Globus pallidus (tissue), 1 donor: ENCODE measurements around the gene WSCD2.

Source experiments
- DNase-seq: peaks from one replicate; pipeline ENCODE4 v3.0.0-alpha.2; 2015; ENCODE audit warnings: low spot score

WSCD2 gene

DNA sequence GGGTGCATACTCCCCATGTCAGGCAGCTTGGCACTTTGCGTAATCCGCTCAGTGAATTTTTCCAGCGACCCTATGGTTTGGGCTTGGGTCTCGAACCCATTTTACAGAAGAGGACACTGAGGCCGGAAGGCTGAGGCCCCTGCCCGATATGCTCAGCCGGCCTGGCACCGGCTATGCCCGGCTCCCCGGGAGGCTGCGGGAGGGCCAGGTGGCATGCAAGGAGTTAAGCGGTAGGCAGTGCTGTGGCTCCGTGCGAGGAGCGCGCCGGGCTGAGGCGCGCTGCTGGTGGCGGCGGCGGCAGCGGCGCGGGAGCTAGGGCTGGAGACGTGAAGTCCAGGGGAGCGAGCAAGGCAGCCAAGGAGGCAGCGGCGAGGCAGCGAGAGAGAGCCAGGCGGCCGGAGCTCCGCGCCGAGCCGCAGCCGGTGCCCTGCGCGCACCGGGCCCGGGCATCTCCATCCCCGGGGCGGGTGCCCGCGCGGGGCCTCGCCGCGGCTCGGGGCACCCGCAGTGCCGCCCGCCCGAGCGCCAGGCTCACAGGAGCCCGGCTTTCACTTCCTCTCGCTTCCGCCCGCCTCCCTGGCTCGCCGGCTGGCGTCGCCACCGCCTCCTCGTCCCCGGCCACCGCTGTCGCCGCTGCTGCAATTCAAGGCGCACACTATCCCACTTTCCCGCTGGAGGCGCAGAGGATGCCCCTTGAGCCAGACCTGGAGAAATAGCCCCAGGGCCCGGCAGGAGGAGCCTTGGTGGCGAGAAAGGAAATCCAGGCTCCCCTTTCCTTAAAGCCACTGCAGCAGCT is at the start of gene WSCD2:
Gene WSCD2 (plus strand): TSS at position 272 of the 796 bp plus-strand sequence. CDS start 66,545 bp downstream, outside the sequence.
- DNase-seq: peak; percentile 33

DNA sequence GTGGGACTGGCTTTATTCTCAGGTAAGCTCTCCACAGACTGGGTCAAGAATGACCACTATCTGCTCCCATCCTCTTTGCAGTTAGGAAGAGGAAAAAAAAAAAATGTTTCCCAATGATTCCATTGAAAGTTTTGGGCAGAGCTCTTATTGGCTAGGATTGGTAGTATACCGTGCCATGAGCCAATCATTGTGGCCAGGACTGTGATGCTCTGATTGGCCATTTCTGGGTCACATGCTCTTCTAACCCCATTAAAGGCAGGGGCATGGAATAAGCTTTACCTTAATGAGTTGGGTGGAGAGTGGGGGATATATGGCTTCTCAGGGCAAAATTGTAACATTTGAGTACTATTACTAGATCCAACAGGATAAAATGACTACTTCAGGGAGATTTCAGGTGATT is 49.4 kb upstream of the WSCD2 start:
- no peak for DNase-seq

DNA sequence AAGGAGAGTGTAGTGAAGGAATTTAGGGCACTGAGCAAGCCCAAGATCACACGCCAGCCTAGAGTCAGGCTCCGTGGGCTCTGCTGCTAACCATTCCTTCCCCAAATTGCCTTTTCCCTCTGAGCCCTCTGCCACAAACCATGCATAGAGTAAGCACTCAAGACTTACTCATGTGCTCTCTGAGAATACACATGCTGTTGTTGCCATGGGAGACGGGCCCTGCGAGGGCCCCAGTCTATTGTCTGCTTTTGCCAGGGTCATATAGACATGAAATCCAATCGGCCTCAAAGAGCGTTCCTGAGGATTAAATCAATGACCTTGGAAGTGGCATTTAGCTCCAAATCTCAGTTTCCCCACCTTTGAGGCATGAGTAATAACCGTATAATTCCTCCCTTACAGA is 48.7 kb upstream of the WSCD2 start:
- DNase-seq: no peak

DNA sequence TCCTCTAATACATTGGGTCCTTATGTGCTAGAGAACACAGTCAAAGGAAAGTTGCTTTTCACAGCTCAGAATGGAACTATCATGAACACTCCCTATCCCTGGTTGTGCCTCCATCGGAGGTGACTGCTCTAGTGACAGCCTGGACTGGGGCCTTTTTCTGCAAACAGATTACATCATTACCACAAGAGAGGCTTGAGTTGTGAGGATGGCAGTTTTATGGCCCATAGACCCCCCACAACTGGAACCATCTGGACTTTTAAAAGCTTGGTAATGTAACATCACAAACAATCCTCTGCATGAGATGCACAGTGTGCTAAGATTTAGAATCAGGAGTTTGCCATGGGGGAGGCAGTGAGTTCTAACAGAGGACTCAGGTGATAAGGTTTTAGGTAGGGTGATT is 46.6 kb upstream of the WSCD2 start:
- DNase-seq: no peak

DNA sequence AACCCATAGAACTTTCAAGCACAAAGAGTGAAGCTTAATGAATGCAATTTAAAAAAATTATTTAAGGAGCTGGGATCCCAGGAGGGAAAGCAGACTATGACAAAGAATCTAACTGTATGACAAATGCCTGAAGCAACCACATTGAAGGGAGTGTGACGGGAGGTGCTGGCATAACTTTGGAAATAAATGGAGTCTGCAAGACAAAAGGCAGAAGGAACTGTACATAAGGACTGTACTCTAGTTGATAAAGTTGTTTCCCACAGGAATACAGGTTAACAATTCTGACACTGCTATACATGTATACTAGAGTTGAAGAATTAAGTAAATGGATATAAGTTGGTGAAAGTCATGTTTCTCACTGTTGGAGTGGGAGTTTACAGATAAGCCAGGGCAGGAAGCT is 41.2 kb upstream of the WSCD2 start:
- no peak for DNase-seq

DNA sequence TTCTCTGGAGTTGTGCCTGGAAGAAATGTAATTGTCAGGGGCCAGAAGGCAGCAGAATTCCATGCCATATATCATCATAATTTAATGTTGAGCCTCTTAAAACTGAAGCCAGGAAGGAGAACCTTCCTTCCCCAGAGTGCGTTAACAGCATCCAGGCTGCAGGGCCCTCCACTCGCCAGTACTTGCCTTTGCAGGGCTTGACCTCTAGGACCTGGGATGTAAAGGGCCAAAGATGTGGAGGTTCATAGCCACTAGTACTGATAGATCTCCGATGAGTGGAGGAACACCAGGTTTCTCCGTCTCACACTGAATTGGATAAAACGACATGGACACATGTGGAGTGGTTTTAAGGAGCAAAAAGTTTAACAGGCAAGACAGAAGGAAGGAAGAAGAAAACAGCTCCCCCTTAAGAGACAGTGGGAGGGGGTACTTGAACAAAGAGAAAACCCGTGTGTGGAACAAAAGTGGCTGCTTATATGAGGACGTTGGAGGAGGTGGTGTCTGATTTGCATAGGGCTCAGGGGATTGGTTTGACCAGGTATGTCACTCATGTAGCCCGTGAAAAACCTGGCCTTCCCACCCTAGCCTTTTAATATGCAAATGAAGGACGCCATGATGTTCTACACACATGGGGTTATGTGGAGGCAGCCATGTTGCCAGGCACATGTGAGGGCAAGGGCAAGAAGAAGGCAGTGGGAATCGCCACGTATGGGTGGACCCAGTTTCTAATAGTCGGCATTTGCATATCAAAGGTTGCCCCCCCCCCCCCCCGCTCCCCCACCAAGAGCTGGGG is 38.8 kb upstream of the WSCD2 start:
- DNase-seq: no peak

DNA sequence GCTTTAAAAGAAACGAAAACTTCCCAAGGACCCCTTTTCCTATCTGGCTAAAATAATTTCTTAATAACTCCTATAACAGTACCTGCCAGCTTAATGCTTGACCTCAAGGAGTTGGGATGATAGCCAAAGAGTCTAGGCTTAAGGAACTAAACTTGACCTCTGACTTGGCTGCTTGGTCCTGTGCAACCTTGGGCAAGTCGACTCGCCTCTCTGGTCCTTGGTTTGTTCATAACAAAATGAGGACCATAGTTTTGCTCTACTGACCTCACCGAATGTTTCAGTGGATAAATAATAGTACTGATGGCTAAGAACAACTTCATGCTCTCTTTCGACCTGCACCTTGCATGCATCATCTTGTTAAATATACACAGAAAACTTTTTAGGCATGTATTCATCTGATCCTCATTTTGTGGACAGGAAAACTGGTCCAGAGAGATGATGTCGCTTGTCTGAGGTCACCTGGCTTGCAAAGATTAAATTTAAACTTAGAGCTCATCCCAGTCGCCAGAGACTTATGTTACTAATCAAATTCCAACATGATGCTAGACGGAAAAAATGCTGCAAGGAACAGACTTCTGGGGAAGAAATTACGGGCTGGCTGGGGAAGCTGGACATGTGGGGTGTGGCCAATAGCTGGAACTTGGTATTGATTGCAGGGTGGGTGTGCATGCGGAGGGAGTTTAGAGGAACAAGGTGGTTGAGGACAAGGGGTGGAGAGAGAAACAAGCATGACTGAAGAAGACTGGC is 38.0 kb upstream of the WSCD2 start:
- no peak for DNase-seq

DNA sequence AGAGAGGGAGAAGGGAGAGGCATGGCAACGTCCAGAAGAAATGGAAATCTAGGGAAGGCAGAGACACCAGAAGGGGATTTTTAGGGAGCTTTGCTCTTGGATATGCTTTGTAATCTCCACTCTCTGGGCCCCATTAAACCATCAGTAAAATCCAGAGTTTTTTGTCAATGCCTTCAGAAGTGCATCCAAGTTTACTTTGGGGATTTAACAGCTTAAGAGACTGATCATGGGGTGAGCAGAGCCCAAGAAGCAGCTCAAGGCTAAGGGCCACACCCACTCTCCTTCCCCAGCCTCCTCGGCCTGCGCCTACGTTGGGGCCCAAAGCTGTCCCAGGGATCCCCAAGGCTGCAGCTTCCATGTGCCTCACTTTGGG is 37.4 kb upstream of the WSCD2 start:
- DNase-seq: no peak

DNA sequence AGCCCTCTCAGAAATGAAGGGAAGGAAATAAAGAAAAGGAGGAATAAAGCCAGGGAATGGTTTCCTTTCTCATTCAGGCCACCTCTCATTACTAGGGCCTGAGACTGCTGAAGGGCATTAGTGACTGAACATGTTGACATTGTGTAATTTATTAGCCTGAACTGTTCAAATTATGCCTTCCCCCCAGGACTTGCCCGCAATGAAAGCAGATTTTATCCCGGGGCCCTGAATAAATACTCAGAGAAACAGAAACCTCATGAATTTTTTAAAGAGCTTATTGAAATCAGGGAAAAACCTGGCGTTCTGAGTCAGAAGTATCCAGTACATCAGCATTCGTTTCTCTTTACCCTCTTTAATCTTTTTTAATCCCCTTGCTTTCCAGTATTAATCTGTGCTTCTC is 35.9 kb upstream of the WSCD2 start:
- no peak for DNase-seq

DNA sequence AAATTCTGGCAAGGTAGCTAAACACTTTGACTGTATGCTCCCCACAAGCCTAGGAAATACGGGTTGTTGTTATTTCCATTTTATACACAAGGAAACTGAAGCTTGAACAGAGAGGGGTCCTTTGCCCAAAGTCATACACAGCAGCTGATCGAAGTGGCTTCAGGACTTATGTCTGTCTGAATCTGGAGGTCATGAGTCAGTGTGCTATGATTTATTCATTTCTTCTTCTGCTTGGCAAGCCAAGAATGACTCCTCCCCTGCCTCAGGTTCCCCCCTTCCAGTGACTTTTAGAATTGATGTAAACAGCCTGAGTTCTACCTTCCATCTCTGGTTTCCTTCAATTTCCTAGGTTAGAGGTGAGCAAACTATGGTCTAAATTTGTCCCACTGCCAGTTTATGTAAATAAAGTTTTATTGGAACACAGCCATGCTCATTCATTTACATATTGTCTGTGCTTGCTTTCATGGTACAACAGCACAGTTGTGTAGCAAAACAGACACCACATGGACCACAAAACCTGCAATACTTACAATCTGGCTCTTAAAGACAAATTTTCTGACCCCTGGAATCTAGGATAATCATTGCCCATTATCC is 34.9 kb upstream of the WSCD2 start:
- no peak for DNase-seq

DNA sequence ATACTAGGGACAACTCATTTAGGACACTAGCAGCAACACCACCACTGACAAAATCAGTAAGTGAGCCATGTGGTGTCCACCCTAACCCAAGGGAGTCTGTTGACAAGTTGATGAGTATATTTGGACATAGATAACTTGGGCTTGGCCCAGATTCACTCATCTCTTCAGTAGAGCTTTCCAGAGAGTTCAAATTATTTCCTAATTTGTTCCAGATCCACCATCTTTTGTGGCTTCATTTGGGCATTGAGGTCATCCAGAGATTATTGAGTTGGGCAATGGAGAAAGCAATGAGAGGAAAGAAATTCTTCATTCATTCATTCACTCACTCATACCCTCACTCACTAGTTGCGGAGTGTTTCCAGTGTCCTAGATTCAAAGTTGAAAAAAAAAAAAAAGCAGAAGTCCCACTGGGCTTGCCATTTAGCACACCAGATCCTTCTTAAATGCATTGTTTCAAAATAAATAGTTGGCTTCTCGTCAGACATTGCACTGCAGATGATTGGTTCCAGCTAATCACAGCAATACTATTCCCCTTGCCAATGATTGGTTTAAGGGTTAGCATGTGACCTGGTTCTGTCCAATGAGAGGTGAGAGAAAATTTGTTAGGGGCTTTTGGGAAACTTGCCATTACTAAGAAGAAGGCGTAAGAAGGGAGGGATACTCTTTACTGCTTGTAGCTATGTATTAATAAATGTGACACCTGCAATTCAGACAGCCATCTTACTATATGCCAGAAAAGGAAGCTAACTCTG is 31.8 kb upstream of the WSCD2 start:
- no peak for DNase-seq

DNA sequence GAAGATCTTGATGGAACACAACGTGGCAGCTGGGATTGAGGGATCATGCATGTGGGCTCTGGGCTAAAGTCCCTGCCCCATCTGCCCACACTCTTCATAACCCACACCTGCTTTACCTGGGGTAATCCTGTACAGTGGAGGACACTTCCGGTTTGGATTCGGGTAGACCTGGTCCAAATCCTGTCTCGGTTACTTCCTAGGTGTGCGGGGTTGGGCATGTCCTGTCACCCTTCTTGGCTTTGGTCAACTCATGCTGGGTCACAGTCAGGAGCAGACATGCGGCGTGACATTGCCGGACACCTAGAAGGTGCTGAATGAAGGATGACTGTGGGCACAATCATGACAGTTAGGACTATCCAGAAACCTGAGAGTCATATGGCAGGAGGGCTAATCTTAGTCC is 30.7 kb upstream of the WSCD2 start:
- DNase-seq: no peak

DNA sequence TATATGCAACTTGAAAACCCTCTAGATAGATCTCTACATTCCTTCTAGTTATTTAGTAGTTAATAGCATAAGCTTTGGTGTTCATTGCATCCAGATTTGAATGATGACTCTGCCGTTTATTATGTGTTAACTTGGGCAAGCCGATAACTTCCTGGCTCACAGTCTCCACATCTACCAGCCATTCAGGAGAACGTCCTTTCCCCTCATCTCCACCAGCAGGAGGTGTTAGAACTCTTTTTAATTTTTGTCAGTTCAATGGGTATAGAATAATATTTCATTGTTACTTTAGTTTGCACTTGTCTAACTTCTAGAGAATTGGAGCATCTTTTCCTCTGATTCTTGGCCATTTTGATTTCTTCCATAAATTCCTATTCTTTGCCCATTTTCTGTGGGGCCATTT is 30.0 kb upstream of the WSCD2 start:
- DNase-seq: no peak

DNA sequence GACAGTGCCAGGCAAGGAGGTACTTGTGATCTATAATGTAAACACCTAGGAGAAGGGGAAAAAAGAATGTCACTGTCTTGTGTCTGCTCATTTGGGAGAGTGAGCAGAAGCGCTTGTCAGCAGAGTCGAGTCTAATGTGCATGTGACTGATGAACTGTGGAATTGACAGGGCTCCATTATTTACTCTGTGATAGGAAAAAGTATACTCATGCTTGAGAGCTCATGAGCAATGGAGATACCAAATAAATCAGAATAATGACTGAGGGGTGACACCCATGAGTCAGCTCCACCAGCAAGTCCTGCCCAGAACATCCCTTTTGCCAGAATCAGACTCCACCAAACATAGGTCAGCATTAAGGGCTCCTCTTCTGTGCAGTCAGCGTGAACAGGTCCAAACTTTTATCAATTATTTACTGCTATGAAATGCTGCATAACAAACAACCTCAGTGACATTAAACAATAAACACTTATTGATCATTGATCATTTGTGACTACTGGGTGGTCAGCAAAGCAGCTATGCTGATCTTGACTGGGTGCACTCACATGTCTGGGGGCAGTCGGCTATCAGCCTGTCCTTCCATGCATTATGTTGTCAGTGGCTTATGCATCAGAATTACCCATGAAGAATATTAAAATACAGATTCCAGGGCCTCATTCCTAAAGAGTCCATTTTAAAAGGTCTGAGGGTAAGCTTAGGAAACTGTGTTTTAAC is 29.2 kb upstream of the WSCD2 start:
- no peak for DNase-seq

DNA sequence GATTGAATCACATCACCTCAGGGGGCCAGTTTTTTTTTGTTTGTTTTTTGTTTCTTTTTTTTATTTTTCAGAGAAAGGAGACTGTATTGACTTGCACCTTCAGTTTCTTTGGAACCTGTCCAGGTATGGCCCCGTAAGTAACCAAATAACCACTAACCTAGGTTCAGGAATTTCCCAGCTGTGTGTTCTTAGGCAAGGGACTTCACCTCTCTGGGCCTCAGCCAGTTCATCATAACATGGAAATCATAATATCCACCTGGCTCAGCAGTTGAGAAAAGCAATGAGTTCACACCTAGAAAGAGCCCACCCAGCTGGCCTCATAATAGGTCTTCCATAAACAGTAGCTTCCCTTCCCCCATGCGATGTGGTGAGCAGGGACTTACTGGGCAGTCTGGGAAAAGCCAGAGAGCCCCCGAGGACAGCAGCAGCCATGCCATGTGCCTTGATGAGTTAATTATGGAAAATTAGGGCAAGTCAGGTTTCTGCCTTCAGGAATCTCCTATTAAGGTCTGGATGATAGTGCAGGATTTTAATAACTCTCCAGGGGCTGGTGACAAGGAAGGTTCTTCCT is 27.4 kb upstream of the WSCD2 start:
- DNase-seq: no peak

DNA sequence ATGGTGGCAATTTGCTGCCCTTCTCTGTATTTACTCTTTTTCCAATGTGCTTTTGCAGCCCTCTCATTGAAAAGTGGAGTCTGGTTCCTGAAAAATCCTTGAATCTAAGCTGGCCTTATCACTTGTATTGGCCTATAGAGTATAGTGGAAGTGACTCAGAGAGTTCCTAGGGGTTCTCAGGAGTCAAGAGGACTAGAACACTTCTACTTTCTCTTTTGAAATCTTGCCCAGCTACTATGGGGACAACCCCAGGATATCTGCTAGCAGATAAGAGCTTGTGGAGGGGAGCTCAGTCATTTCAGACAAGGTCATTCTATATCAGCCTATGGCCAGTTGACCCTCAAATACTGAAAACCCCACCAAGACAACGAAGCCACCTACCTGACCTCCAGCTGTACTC is 26.7 kb upstream of the WSCD2 start:
- DNase-seq: no peak

DNA sequence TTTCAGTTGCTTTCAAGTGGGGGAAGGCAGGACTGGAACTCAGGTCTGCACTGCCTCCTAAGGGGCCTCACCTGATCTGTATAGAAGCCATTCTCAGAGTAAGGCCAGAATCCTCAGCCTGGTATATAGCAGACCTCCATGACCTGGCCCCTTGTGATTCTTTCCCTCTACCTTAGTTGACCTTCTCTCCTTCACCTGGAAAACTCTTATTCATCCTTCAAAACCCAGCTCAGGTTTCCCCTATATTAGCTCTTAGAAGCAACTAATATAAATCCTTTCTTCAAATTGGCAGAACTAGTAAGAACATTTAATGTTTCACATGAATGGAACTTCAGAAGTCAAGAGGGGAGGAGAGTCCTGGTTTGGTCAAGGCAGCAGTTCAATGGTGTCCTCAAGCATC is 26.0 kb upstream of the WSCD2 start:
- no peak for DNase-seq

DNA sequence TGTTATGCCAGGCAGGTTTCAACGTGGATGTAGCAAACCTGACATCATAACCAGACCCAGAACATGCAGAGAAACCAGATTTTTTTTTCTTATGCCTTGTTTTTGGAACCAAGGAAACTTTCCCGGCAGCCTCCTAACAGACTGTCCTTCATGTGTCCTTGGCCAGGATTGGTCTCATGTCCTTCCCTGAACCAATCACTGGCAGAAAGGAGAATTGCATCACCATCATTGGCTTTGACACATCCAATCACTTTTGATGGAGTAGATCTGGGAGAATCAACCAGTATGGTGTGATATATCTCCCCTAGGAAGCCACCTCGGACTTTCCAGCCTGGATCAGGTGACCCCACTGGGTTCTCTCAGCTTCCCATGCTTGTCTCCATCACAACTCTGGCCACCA is 25.6 kb upstream of the WSCD2 start:
- no peak for DNase-seq

DNA sequence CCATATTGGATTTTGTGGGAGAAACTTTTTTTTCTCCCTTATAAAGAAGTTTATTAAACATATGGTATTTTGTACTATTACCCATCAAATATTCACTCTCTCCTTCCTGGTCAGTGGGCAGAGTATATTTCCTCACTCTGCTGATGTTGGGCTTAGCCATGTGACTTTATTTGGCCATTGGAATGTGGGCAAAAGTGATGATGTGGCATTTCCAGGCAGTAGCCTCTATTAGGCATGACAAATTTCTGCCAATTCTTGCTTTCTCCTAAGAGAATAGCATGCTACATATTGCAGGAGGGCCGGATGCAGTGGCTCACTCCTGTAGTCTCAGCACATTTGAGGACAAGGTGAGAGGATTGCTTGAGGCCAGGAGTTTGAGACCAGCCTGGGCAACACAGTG is 24.4 kb upstream of the WSCD2 start:
- no peak for DNase-seq

DNA sequence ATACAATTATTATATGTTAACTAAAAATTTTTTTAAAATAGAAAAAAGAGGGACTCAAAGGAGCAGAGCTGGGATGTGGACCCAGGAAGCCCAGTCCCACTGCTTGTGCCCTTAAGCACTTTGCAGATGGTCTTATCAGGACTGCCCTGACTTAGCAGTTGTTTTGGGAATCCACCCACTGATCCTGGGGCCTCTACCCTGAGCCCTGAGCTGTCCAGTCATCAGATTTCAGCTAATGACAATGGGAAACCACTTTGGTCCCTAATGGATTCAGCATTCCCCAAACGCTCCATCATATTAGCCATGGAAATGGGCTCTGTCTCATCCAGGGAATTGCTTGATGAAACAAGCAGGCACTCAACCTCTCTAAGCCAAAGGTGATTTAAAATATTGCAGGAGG is 22.5 kb upstream of the WSCD2 start:
- DNase-seq: no peak

DNA sequence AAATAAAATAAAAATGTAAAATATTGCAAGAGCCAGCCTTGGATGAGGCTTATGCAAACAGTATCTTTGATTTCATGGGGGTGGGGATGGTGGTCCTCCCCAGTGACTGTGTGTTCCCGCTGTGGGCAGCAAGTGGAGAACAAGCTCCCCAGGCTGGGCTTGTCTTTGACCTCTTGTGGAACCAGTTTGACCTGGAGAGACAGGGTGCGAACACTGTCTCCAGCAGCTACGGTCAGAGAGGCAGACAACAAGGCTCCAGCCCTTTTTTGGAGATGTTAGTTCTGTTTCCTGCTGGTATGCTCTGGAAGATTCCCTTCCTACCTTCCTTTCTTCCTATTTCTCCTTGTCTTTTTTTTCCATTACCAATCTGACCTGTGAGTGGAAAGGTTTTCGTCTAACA is 21.8 kb upstream of the WSCD2 start:
- no peak for DNase-seq
